NCI-H146 treated with DMSO at 0.1 percent for 48 hours (cell line): ENCODE results near the gene NXN.
A peak's percentile ranks its signal among the peaks of the same experiment; 100 is the strongest.

Experiments used
- DNase-seq: peaks from one replicate; lab custom pipeline; 2025; ENCODE audit not compliant: unreplicated experiment; lab: John Stamatoyannopoulos, UW

Gene NXN

GRCh38 chr17:979539-980405, at the start of gene NXN:
TSS of gene NXN (minus strand) at chr17:979776.
- peak; percentile 78 for DNase-seq

GRCh38 chr17:1027044-1027443, 47.5 kb upstream of the NXN start:
- DNase-seq = no peak

- no peak for DNase-seq
These were observed 47.0 kb upstream of the NXN start for GRCh38 chr17:1026599-1026975.

- DNase-seq = no peak
These were observed 46.4 kb upstream of the NXN start for GRCh38 chr17:1025733-1026598.

GRCh38 chr17:1024076-1024475, 44.5 kb upstream of the NXN start:
- DNase-seq = no peak

DNA sequence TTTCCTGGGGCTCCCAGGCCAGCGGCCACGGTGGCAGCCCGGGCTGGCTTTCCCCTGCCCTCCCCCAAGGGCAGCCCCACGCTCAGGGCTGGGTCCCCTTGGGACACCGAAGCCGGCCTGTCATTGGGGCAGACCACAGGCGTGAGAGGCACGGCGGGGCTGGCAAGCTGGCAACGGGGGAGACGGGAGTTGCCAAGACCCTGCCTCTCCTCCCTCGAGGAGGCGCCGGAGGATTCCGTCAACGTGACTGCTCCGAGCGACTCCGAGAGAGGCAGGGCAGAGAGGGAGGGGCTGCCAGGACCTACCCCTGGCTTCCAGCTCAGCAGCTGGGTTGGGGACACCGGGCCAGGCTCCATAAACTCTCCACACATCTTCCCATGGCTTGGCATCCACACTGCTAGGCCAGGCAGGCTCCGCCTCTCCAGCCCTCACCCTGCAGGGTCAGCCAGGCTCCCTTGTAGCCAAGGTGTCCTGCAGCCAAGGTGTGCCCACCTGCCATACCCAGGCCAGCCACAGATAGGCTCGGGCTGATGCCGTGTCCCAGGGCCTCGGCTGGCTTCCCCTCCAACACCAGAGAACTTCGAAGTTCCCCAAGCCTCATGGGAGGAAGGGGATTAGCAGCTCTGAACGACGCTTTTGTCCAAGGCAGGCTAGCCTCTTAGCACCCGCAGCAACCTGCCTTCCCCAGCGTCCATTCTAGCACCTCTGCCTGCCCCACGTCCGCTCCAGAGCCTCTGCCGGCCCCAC, 42.9 kb upstream of the NXN start:
- no peak for DNase-seq

- DNase-seq = no peak
These were observed 41.6 kb upstream of the NXN start for GRCh38 chr17:1021147-1021546.

- DNase-seq = no peak
These were observed 39.9 kb upstream of the NXN start for GRCh38 chr17:1019451-1019850.

GRCh38 chr17:1018547-1018946, 39.0 kb upstream of the NXN start:
- no peak for DNase-seq

DNA sequence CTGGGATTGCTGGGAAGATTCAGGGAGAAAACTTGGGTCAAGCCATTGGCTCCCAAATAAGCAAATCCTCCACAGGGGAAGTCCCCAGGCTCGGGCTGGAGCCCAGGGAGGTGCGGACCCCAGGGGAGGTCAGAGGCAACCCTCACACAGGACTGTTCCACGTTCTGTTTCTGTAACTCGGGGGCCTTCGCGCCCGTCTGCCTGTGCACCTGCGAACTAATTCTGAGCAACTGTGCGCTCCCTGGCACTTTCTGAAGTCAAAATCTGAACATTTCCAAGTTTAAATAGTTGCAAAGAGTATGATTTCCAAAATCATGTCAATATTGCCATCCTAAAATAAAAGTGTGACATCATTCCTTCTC, 34.1 kb upstream of the NXN start:
- no peak for DNase-seq

GRCh38 chr17:1012823-1013728, 33.5 kb upstream of the NXN start:
- DNase-seq = no peak

- no peak for DNase-seq
These were observed 32.5 kb upstream of the NXN start for GRCh38 chr17:1011760-1012735.

GRCh38 chr17:1011138-1011537, 31.6 kb upstream of the NXN start:
- DNase-seq = no peak

DNA sequence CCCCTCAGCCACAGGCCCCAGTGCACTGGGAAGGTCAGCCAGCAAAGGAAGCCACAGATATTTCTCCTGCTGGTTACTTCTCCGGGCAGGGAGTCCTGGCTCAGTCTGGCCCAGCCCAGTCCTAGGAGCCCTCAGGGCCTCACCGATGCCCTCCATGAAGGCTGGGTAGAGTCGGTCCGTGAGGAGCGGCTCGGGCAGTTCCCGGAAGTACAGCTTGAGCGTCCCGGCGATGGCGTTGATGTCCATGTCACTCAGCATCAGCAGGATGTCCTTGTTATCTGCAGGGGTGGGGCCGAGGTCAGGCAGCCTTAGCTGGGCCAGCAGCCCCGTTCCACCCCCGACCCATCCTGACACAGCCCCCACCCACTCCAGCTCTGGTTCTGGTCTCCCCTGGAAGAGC, 31.0 kb upstream of the NXN start:
- DNase-seq = no peak

- no peak for DNase-seq
These were observed 30.5 kb upstream of the NXN start for GRCh38 chr17:1010086-1010450.

GRCh38 chr17:1009229-1010085, 29.9 kb upstream of the NXN start:
- DNase-seq = no peak

DNA sequence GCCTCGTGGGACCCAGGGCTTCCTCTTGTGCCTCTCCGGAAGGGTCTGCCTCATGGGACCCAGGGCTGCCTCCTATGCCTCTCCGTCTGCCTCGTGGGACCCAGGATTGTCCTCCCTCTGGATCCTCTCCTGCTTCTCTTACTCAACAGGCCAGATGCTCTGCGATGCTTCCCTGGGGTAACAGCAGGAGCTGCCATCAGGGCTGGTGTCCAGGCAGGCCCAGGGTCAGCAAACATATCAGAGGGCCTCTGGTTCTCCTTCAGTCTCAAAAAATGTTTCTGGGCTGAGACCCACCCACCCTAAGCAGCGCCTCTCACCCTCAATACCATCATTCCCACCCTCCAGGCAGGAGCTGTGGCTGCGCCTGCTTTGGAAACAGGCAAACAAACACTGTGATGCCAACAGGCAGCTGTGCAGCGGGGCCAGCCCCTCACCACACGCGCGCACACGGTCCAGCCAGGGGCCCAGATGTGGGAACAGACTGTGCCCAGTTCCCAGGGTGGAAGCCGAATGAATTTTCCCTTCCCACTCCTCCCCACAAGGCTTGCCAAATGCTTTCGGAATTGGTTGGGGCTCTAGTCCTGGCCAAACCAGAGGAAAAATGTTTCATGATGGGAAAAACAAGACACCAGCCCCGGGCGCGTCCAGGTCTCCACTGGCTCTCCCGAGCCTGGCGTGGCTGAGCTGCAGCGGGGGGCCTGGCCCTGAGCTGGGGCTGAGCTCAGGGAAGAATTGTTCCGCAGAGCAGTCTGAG, 28.6 kb upstream of the NXN start:
- DNase-seq = no peak
